ENCODE data around the gene TKTL2. TPM values are rescaled to one million over a fixed set of nuclear protein-coding genes. Genes with fewer than 3 reads are reported as not detected.

Gene TKTL2, protein sequence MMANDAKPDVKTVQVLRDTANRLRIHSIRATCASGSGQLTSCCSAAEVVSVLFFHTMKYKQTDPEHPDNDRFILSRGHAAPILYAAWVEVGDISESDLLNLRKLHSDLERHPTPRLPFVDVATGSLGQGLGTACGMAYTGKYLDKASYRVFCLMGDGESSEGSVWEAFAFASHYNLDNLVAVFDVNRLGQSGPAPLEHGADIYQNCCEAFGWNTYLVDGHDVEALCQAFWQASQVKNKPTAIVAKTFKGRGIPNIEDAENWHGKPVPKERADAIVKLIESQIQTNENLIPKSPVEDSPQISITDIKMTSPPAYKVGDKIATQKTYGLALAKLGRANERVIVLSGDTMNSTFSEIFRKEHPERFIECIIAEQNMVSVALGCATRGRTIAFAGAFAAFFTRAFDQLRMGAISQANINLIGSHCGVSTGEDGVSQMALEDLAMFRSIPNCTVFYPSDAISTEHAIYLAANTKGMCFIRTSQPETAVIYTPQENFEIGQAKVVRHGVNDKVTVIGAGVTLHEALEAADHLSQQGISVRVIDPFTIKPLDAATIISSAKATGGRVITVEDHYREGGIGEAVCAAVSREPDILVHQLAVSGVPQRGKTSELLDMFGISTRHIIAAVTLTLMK
- not detected in 2 replicates for total RNA-seq

DNA sequence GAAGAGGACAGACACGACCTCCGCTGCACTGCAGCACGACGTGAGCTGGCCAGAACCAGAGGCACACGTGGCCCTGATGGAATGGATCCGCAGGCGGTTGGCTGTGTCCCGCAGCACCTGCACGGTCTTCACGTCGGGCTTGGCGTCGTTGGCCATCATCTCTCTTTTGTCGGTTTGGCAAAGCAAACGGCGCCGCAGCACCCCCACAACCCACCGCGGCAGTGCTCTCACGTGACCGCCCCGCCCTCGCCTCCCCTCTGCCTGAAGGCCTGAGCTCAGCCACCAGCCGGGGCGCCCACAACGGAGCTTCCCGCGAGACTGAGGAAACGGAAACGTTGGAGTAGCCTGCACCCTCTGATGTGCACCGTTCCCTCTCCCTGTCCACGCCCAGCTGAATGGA lies at the start of gene TKTL2:
TKTL2 (minus strand) TSS at position 179 of the 400 bp plus-strand sequence; CDS start at position 159, 20 bp downstream.

DNA sequence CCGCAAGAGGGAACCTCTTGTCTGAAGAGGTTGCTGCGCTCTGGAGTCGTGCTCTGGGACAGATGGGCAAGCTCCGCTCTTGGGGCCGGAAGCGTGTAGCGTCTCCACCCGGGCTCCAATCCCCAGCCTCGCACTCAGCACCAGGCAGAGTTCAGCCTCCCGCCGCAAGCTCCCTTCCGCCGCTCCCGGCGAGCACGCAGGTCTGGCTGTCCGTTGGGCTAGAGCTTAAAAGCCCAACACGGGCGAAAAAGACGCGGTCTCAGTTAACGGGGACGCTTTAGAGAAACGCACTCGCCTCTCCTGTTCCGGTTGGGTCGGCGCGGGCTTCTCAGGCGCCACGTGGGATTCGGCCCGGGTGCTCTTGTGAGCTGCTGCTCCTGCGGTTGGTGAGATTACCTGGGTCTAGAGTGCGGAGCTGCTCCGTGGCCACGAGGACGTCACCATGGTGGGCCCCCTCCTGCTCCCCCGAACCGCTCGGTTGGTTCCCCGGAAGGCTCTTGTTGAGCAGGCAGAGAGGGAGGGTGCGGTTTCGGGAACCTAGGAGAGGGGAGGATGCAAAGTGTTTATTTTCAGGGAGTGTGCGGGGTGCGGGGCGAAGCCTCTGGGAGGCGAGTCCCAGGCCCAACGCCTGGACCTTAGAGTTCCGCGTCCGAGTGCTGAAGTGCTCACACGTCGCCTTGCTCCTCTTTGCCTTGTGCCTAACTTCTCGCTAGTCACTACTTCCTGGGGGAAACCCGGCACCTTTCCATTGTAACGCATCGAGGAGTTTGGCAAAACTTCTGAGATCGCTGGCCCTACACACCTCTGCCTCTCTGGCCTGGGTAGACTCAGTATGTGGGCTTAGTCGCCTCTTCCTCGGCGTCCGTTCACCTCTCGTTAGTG lies 21.0 kb upstream of the TKTL2 start, which contains the start of gene TMA16:
TMA16 (plus strand) TSS at position 331 of the 882 bp plus-strand sequence; CDS start at position 443, 112 bp downstream.

Other genes starting within 250 kb of the TKTL2 start
- gene NPY1R, start 141.2 kb downstream of the TKTL2 start, total RNA-seq, result 2.6 and 3.6 TPM in 2 replicates
- gene NPY5R, start 129.9 kb downstream of the TKTL2 start, total RNA-seq, result not detected in 2 replicates
- gene TMA16, start 20.9 kb upstream of the TKTL2 start, total RNA-seq, result 11.2 and 17.7 TPM in 2 replicates

Data from cardiac atrium fibroblast (primary cell).